T-helper 2 cell treated with Interferon-gamma antibody and Interleukin-4, amounts not matched to agents 100 ng/mL and 5 ng/mL, for 36 hours (primary cell): ENCODE results near the gene ZNF532. TPM values are rescaled to one million over a fixed set of nuclear protein-coding genes. Genes with fewer than 3 reads are reported as not detected.
"Not testable (repeated sequence)": the region's sequence is repeated elsewhere in the genome, so short reads cannot be mapped to it uniquely, and the experiment has no call there.

Experiments used
- intact Hi-C: fragments of 100-400 bp; cut with micrococcal nuclease; formaldehyde crosslinking; loops from one replicate; pipeline ENCODE4 v1.15.1; 2023
- total RNA-seq: library from RNA; stranded (reverse); gene quantifications from 2 replicates; pipeline ENCODE4 v1.2.3, GENCODE V29; 2022

The ZNF532 gene
- total RNA-seq, 1 donor from 2014 or later = 2.4 TPM

GRCh38 chr18:58900015-58900649 is 35.5 kb downstream of the ZNF532 start:
- intact Hi-C loops = no loop called here

- intact Hi-C loops = no loop called here
These were observed 36.5 kb downstream of the ZNF532 start for GRCh38 chr18:58901143-58901542.

- intact Hi-C loops = no loop called here
These were observed 37.1 kb downstream of the ZNF532 start for GRCh38 chr18:58901783-58902182.

GRCh38 chr18:58902961-58903360 is 38.3 kb downstream of the ZNF532 start:
- intact Hi-C loops = no loop called here

- intact Hi-C loops = no loop called here
These were observed 38.9 kb downstream of the ZNF532 start for GRCh38 chr18:58903533-58903932.

GRCh38 chr18:58905777-58906428 is 41.2 kb downstream of the ZNF532 start:
- intact Hi-C loops = no loop called here

- intact Hi-C loops = no loop called here
These were observed 43.3 kb downstream of the ZNF532 start for GRCh38 chr18:58908006-58908405.

- intact Hi-C loops = no loop called here
These were observed 44.8 kb downstream of the ZNF532 start for GRCh38 chr18:58909521-58909920.

GRCh38 chr18:58911241-58911640 is 46.6 kb downstream of the ZNF532 start:
- intact Hi-C loops = no loop called here

GRCh38 chr18:58911766-58912165 is 47.1 kb downstream of the ZNF532 start:
- intact Hi-C loops = no loop called here

- intact Hi-C loops = no loop called here
These were observed 50.5 kb downstream of the ZNF532 start for GRCh38 chr18:58915006-58915799.

- intact Hi-C loops = no loop called here
These were observed 51.3 kb downstream of the ZNF532 start for GRCh38 chr18:58915995-58916394.

GRCh38 chr18:58919934-58920333 is 55.3 kb downstream of the ZNF532 start:
- intact Hi-C loops = not testable (repeated sequence)

- intact Hi-C loops = no loop called here
These were observed 58.3 kb downstream of the ZNF532 start for GRCh38 chr18:58922995-58923394.

GRCh38 chr18:58924473-58924872 is 59.8 kb downstream of the ZNF532 start:
- intact Hi-C loops = no loop called here

- intact Hi-C loops = no loop called here
These were observed 63.0 kb downstream of the ZNF532 start for GRCh38 chr18:58927659-58928058.

- intact Hi-C loops = no loop called here
These were observed 63.7 kb downstream of the ZNF532 start for GRCh38 chr18:58928386-58928785.

- intact Hi-C loops = no loop called here
These were observed 64.5 kb downstream of the ZNF532 start for GRCh38 chr18:58929206-58929605.

GRCh38 chr18:58934356-58934755 is 69.7 kb downstream of the ZNF532 start:
- intact Hi-C loops = no loop called here

- intact Hi-C loops = no loop called here
These were observed 70.4 kb downstream of the ZNF532 start for GRCh38 chr18:58934933-58935577.

GRCh38 chr18:58937071-58937886 is 72.6 kb downstream of the ZNF532 start:
- intact Hi-C loops = no loop called here
